GM21447 (cell line): ENCODE results near the gene ZCCHC7.

Source experiments
- ATAC-seq: cut with Tn5 transposase; IDR thresholded peaks from one replicate; pipeline ENCODE4 v1.9.1; 2021; ENCODE audit not compliant: unreplicated experiment

The ZCCHC7 gene

GRCh38 chr9:37370968-37371563 lies 250.7 kb downstream of the ZCCHC7 start:
- ATAC-seq, result peak; percentile 48

- ATAC-seq, result peak; percentile 18
Observed at GRCh38 chr9:37371565-37372464, 251.4 kb downstream of the ZCCHC7 start.

GRCh38 chr9:37372839-37373238 lies 252.5 kb downstream of the ZCCHC7 start:
- no peak for ATAC-seq

GRCh38 chr9:37373621-37374020 lies 253.2 kb downstream of the ZCCHC7 start:
- no peak for ATAC-seq

- ATAC-seq, result peak; percentile 39
Observed at GRCh38 chr9:37374892-37375291, 254.5 kb downstream of the ZCCHC7 start.

GRCh38 chr9:37377688-37378612 lies 257.6 kb downstream of the ZCCHC7 start:
- ATAC-seq, result no peak

GRCh38 chr9:37378613-37379004 lies 258.2 kb downstream of the ZCCHC7 start:
- no peak for ATAC-seq

- ATAC-seq, result no peak
Observed at GRCh38 chr9:37379835-37380234, 259.5 kb downstream of the ZCCHC7 start.

GRCh38 chr9:37380570-37380969 lies 260.2 kb downstream of the ZCCHC7 start:
- no peak for ATAC-seq

GRCh38 chr9:37381094-37381741 lies 260.8 kb downstream of the ZCCHC7 start:
- no peak for ATAC-seq

- ATAC-seq, result no peak
Observed at GRCh38 chr9:37382161-37382981, 262.0 kb downstream of the ZCCHC7 start.

GRCh38 chr9:37382982-37383357 lies 262.6 kb downstream of the ZCCHC7 start:
- no peak for ATAC-seq

GRCh38 chr9:37383393-37383792 lies 263.0 kb downstream of the ZCCHC7 start:
- no peak for ATAC-seq

GRCh38 chr9:37383876-37384746 lies 263.7 kb downstream of the ZCCHC7 start:
- ATAC-seq, result no peak

- no peak for ATAC-seq
Observed at GRCh38 chr9:37385286-37385685, 264.9 kb downstream of the ZCCHC7 start.

GRCh38 chr9:37386988-37387387 lies 266.6 kb downstream of the ZCCHC7 start:
- no peak for ATAC-seq

- peak; percentile 87 for ATAC-seq
Observed at GRCh38 chr9:37390759-37391158, 270.4 kb downstream of the ZCCHC7 start.

- no peak for ATAC-seq
Observed at GRCh38 chr9:37392272-37392671, 271.9 kb downstream of the ZCCHC7 start.

GRCh38 chr9:37395229-37395628 lies 274.9 kb downstream of the ZCCHC7 start:
- no peak for ATAC-seq
